RWPE1 (cell line): ENCODE measurements around the gene ARHGAP22.

Experiments
- CTCF ChIA-PET: fragments of 350-600 bp; sonication (Branson Sonifier 250); formaldehyde crosslinking; extraction: SDS; loops from one replicate; lab custom pipeline; 2021; lab: Yijun Ruan, JAX
- POLR2A ChIA-PET: fragments of 400-600 bp; formaldehyde crosslinking; extraction: SDS; loops from one replicate; lab custom pipeline; 2020; ENCODE audit warnings: antibody characterized with exemption; ENCODE audit not compliant: low non-redundant PET; lab: Yijun Ruan, JAX
- DNase-seq: peaks from one replicate; pipeline ENCODE4 v3.0.0; 2012; ENCODE audit warnings: low spot score
- H3K27ac ChIP-seq: fragments of 450-650 bp; 2 replicates; pipeline ENCODE4 v1.5.1; 2017
- CTCF ChIP-seq: fragments of 450-650 bp; conservative IDR thresholded peaks from 2 replicates; pipeline ENCODE4 v1.5.1; 2017; ENCODE audit warnings: low read depth, mild to moderate bottlenecking

Gene ARHGAP22

GRCh38 chr10:48461623-48462481 lies 143.0 kb downstream of the ARHGAP22 start:
- no peak for TF ChIP-seq CTCF
- CTCF ChIA-PET, result no interaction called here
- POLR2A ChIA-PET, result no interaction called here
- H3K27ac ChIP-seq, result no peak overlapping the region
- DNase-seq, result no peak

GRCh38 chr10:48460182-48460581 lies 144.7 kb downstream of the ARHGAP22 start:
- H3K27ac ChIP-seq, result no peak overlapping the region
- TF ChIP-seq CTCF, result no peak
- no peak for DNase-seq
- CTCF ChIA-PET, result interaction anchor here (0.6 kb wide), 2 partner anchors 137 to 343 kb away, joined by 3 read pairs; no protein-coding TSS in a partner anchor
- POLR2A ChIA-PET, result no interaction called here

- no peak overlapping the region for H3K27ac ChIP-seq
- no peak for DNase-seq
- TF ChIP-seq CTCF, result no peak
- ChIA-PET CTCF (interaction anchor here (0.6 to 0.7 kb wide), 2 partner anchors 97 to 136 kb away, joined by 3 read pairs; no protein-coding TSS in a partner anchor), POLR2A (no interaction called here)
Observed at GRCh38 chr10:48459270-48460150, 145.4 kb downstream of the ARHGAP22 start.

GRCh38 chr10:48458662-48459048 lies 146.2 kb downstream of the ARHGAP22 start:
- H3K27ac ChIP-seq, result no peak overlapping the region
- TF ChIP-seq CTCF, result no peak
- POLR2A ChIA-PET, result no interaction called here
- CTCF ChIA-PET, result no interaction called here
- DNase-seq, result no peak

- ChIA-PET POLR2A (no interaction called here), CTCF (no interaction called here)
- H3K27ac ChIP-seq, result no peak overlapping the region
- no peak for DNase-seq
- TF ChIP-seq CTCF, result no peak
Observed at GRCh38 chr10:48457949-48458661, 146.8 kb downstream of the ARHGAP22 start.
